GM12892 (cell line): ENCODE results near the gene TSNAXIP1.

ENCODE experiments used
- POLR2A ChIP-seq: IDR thresholded peaks from 2 replicates; pipeline ENCODE4 v1.6.1; 2011; ENCODE audit warnings: low read depth, low read length, control low read depth
- POLR2AphosphoS5 ChIP-seq: IDR thresholded peaks from 2 replicates; pipeline ENCODE4 v1.6.1; 2011; ENCODE audit warnings: low read depth, low read length, control low read depth
- TAF1 ChIP-seq: IDR thresholded peaks from 2 replicates; pipeline ENCODE4 v1.6.1; 2011; ENCODE audit warnings: low read depth, mild to moderate bottlenecking, control low read depth, low read length, borderline replicate concordance

GRCh38 chr16:67833030-67833414 is 26.3 kb downstream of the TSNAXIP1 start:
- TF ChIP-seq POLR2A (no peak), POLR2AphosphoS5 (no peak), TAF1 (no peak)
